Neural cell (in vitro differentiated cells): ENCODE measurements around the gene NOTCH3. TPM values are rescaled to one million over a fixed set of nuclear protein-coding genes. Genes with fewer than 3 reads are reported as not detected.

Experiments used
- H2AFZ ChIP-seq: fragments of 200-600, 300-800 bp; sonication (generic), shearing (Covaris generic); 2 replicates; pipeline ENCODE4 v1.6.0; 2014; ENCODE audit warnings: low read depth, mild to moderate bottlenecking, antibody characterized with exemption, low read length, moderate library complexity
- H3F3A ChIP-seq: fragments of 200-600 bp; shearing (Covaris generic); 2 replicates; pipeline ENCODE4 v1.6.1; 2016; ENCODE audit warnings: mild to moderate bottlenecking, moderate library complexity, mixed read lengths, antibody characterized with exemption, low read length; ENCODE audit not compliant: insufficient read depth, poor library complexity, severe bottlenecking
- H3K27ac ChIP-seq: fragments of 200-600, 300-800 bp; sonication (generic), shearing (Covaris generic); 2 replicates; pipeline ENCODE4 v1.5.1; 2014; ENCODE audit warnings: mild to moderate bottlenecking, low read length, moderate library complexity
- H3K27me3 ChIP-seq: fragments of 300-800, 200-600 bp; sonication (generic), shearing (Covaris generic); 2 replicates; pipeline ENCODE4 v1.6.0; 2014; ENCODE audit warnings: mild to moderate bottlenecking, low read depth, low read length, moderate library complexity; ENCODE audit not compliant: insufficient read depth
- H3K36me3 ChIP-seq: fragments of 300-800, 200-600 bp; sonication (generic), shearing (Covaris generic); 2 replicates; pipeline ENCODE4 v1.5.1; 2014; ENCODE audit warnings: mild to moderate bottlenecking, antibody characterized with exemption, low read length, moderate library complexity; ENCODE audit not compliant: insufficient read depth
- H3K4me2 ChIP-seq: fragments of 300-800, 200-600 bp; sonication (generic), shearing (Covaris generic); 2 replicates; pipeline ENCODE4 v1.6.0; 2014; ENCODE audit warnings: mild to moderate bottlenecking, low read length
- H3K4me3 ChIP-seq: fragments of 300-800, 200-600 bp; sonication (generic), shearing (Covaris generic); 2 replicates; pipeline ENCODE4 v1.5.1; 2014; ENCODE audit warnings: mild to moderate bottlenecking, low read length, moderate library complexity
- H3K79me2 ChIP-seq: fragments of 200-600 bp; shearing (Covaris generic); replicated peaks from 2 replicates; pipeline ENCODE4 v1.6.0; 2014; ENCODE audit warnings: mild to moderate bottlenecking, low read length, moderate library complexity; ENCODE audit not compliant: insufficient read depth
- H3K9ac ChIP-seq: fragments of 300-800, 200-600 bp; sonication (generic), shearing (Covaris generic); 2 replicates; pipeline ENCODE4 v1.6.1; 2016; ENCODE audit warnings: mild to moderate bottlenecking, low read length, mixed read lengths
- H3K9me2 ChIP-seq: fragments of 200-600 bp; shearing (Covaris generic); 2 replicates; pipeline ENCODE4 v1.6.1; 2016; ENCODE audit warnings: mild to moderate bottlenecking, low read length, mixed read lengths; ENCODE audit not compliant: insufficient read depth
- H3K9me3 ChIP-seq: fragments of 200-600, 300-800 bp; sonication (generic), shearing (Covaris generic); 2 replicates; pipeline ENCODE4 v1.6.1; 2016; ENCODE audit warnings: mild to moderate bottlenecking, mixed run types, low read length, moderate library complexity, mixed read lengths
- H4K20me1 ChIP-seq: fragments of 200-600 bp; shearing (Covaris generic); 2 replicates; pipeline ENCODE4 v1.6.1; 2016; ENCODE audit warnings: mild to moderate bottlenecking, mixed run types; ENCODE audit not compliant: insufficient read depth
- EP300 ChIP-seq: fragments of 450-650 bp; conservative IDR thresholded peaks from 2 replicates; pipeline ENCODE4 v1.6.1; 2014; ENCODE audit warnings: antibody characterized with exemption, mild to moderate bottlenecking, moderate library complexity; ENCODE audit not compliant: poor library complexity, severe bottlenecking
- EZH2 ChIP-seq: fragments of 200-600, 300-800 bp; shearing (Covaris generic), sonication (generic); IDR thresholded peaks from 2 replicates; pipeline ENCODE4 v1.6.1; 2014; ENCODE audit warnings: antibody characterized with exemption, low read length, borderline replicate concordance, mild to moderate bottlenecking; ENCODE audit not compliant: insufficient read depth, poor library complexity, severe bottlenecking
- MXI1 ChIP-seq: fragments of 450-650 bp; conservative IDR thresholded peaks from 2 replicates; pipeline ENCODE4 v1.6.1; 2014; ENCODE audit warnings: antibody characterized with exemption, mild to moderate bottlenecking; ENCODE audit not compliant: poor library complexity, severe bottlenecking
- POLR2AphosphoS5 ChIP-seq: IDR thresholded peaks from 2 replicates; pipeline ENCODE4 v1.6.1; 2012
- RAD21 ChIP-seq: fragments of 450-650 bp; conservative IDR thresholded peaks from 2 replicates; pipeline ENCODE4 v1.6.1; 2014; ENCODE audit warnings: antibody characterized with exemption, mild to moderate bottlenecking, moderate library complexity
- SMC3 ChIP-seq: fragments of 450-650 bp; conservative IDR thresholded peaks from 2 replicates; pipeline ENCODE4 v1.6.1; 2014; ENCODE audit warnings: antibody characterized with exemption, mild to moderate bottlenecking, moderate library complexity; ENCODE audit not compliant: poor library complexity
- TAF1 ChIP-seq: IDR thresholded peaks from 2 replicates; pipeline ENCODE4 v1.6.1; 2012; ENCODE audit warnings: low read depth
- polyA plus RNA-seq: library from polyadenylated mRNA; depleted of rRNA; stranded (reverse); fragments of >200 nt; gene quantifications from 2 replicates; pipeline ENCODE4 v1.2.3, GENCODE V29; 2014
- TF ChIP-seq, protein P1 (sequence below): fragments of 450-650 bp; IDR thresholded peaks from 2 replicates; pipeline ENCODE4 v1.5.1; 2014; ENCODE audit warnings: antibody characterized with exemption, mild to moderate bottlenecking, moderate library complexity; ENCODE audit not compliant: poor library complexity, severe bottlenecking
- TF ChIP-seq, protein P2 (sequence below): IDR thresholded peaks from 2 replicates; pipeline ENCODE4 v1.6.1; 2012; ENCODE audit warnings: borderline replicate concordance

NOTCH3 gene
- polyA plus RNA-seq, 1 donor from 2014 or later = 0.21 TPM

DNA sequence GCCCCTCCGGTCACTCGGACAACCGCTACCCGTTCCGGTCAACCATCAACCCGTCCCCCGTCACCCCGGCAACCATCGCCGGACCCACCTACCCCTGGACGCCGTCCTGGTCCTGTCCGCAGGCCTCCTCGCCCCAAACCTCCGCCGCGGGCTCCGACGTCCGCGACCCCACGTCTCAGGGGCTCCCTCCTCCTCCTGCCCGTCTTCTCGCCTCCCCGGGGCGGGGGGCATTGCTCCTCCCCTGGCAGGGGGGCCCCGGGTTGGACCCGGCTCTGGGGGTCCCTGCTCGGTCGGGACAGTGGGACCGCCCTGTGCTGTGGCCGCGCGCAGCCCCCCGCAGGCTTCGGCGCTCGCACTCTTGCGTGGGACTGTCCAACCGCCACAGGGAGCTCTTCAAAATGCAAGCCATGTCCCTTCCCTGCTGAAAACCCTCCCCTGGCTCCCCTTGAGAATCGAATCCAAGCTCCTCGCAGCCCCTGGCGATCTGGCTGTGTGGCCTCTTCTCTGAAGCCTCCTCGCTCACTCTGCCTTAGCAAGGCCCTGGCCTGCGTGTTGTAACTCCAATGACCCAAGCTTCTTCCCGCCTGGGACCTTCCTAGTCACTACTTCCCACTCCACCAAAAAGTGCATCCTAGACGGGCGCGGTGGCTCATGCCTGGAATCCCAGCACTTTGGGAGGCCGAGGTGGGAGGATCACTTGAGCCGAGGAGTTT, 23.0 kb upstream of the NOTCH3 start:
- Histone ChIP-seq H3K9me3 (no peaks in the 10 kb centered on the region), H3K9me2 (no peaks in the 10 kb centered on the region), H3F3A (no peaks in the 10 kb centered on the region), H3K9ac (peak overlapping the region; percentile 86), H3K79me2 (no peaks in the 10 kb centered on the region), H4K20me1 (no peaks in the 10 kb centered on the region), H3K4me2 (peak overlapping the region; percentile 64), H3K4me3 (peak overlapping the region; percentile 84), H3K27me3 (no peaks in the 10 kb centered on the region), H3K36me3 (no peaks in the 10 kb centered on the region), H3K27ac (peak overlapping the region; percentile 89), H2AFZ (peak overlapping the region; percentile 96)
- TF ChIP-seq TAF1 (peak; percentile 33), SMC3 (peak; percentile 12), POLR2AphosphoS5 (peak; percentile 38), EZH2 (no peak)

DNA sequence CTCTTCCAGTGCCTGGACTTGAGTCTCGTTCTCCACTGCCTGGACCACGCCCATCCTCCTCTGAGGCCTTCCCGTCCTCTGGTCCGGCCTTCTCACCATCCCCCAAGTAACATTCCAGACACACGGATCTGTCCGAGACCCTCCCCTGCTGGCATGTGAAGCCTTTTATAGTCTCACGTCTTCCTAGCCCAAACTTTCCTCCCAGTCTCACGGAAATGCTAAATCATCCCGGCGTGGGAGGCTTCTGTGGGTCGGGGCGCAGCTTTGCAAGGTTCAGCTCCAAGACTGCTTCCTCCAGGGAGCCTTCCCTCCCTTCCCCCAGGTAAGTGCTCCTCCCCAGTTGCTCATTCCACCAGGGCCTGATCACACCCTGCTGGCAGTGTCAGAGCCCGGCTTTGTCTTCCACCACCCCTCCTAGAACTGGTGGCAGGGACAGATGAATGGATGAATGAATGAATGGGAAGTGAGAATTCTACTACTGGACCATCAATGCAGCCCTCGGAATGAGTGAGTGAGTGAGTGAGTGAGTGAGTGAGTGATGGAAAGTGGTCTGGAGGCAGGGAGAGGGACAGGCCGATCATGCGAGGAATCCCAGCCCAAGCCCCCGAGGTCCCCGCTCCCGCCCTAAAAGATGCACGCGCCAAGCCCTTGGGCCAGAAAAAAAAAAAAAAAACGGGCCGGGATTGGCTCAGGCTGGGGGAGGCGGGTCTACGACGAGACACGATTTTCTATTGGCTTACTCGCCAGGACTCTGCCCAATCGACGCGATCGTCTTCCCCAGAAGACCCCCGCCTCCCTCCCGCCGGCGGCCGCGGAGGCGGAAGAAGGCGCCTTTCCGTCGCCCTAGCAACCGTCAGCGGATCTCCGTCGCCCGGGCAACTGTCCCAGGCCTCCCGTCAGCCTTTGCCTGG, 22.2 kb upstream of the NOTCH3 start:
- Histone ChIP-seq H3K27ac (peak overlapping the region; percentile 89), H3K9ac (peak overlapping the region; percentile 86), H4K20me1 (no peaks in the 10 kb centered on the region), H3K9me2 (no peaks in the 10 kb centered on the region), H3K4me2 (peak overlapping the region; percentile 68), H3K79me2 (no peaks in the 10 kb centered on the region), H3K36me3 (no peaks in the 10 kb centered on the region), H3K27me3 (no peaks in the 10 kb centered on the region), H3K9me3 (no peaks in the 10 kb centered on the region), H2AFZ (peak overlapping the region; percentile 96), H3F3A (no peaks in the 10 kb centered on the region), H3K4me3 (peak overlapping the region; percentile 84)
- TF ChIP-seq, protein P1, sequence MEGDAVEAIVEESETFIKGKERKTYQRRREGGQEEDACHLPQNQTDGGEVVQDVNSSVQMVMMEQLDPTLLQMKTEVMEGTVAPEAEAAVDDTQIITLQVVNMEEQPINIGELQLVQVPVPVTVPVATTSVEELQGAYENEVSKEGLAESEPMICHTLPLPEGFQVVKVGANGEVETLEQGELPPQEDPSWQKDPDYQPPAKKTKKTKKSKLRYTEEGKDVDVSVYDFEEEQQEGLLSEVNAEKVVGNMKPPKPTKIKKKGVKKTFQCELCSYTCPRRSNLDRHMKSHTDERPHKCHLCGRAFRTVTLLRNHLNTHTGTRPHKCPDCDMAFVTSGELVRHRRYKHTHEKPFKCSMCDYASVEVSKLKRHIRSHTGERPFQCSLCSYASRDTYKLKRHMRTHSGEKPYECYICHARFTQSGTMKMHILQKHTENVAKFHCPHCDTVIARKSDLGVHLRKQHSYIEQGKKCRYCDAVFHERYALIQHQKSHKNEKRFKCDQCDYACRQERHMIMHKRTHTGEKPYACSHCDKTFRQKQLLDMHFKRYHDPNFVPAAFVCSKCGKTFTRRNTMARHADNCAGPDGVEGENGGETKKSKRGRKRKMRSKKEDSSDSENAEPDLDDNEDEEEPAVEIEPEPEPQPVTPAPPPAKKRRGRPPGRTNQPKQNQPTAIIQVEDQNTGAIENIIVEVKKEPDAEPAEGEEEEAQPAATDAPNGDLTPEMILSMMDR = no peak
- TF ChIP-seq, protein P2, sequence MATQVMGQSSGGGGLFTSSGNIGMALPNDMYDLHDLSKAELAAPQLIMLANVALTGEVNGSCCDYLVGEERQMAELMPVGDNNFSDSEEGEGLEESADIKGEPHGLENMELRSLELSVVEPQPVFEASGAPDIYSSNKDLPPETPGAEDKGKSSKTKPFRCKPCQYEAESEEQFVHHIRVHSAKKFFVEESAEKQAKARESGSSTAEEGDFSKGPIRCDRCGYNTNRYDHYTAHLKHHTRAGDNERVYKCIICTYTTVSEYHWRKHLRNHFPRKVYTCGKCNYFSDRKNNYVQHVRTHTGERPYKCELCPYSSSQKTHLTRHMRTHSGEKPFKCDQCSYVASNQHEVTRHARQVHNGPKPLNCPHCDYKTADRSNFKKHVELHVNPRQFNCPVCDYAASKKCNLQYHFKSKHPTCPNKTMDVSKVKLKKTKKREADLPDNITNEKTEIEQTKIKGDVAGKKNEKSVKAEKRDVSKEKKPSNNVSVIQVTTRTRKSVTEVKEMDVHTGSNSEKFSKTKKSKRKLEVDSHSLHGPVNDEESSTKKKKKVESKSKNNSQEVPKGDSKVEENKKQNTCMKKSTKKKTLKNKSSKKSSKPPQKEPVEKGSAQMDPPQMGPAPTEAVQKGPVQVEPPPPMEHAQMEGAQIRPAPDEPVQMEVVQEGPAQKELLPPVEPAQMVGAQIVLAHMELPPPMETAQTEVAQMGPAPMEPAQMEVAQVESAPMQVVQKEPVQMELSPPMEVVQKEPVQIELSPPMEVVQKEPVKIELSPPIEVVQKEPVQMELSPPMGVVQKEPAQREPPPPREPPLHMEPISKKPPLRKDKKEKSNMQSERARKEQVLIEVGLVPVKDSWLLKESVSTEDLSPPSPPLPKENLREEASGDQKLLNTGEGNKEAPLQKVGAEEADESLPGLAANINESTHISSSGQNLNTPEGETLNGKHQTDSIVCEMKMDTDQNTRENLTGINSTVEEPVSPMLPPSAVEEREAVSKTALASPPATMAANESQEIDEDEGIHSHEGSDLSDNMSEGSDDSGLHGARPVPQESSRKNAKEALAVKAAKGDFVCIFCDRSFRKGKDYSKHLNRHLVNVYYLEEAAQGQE = peak; percentile 70
- TF ChIP-seq POLR2AphosphoS5 = peak; percentile 68
- TF ChIP-seq SMC3 = no peak
- no peak for TF ChIP-seq EZH2
- TF ChIP-seq TAF1 = no peak
- TF ChIP-seq EP300 = peak; percentile 41
- TF ChIP-seq MXI1 = peak; percentile 95
- TF ChIP-seq RAD21 = peak; percentile 34
